HepG2 (cell line): Measurements from ENCODE around the gene LAMB2. TPM values are rescaled to one million over a fixed set of nuclear protein-coding genes. Genes with fewer than 3 reads are reported as not detected.

Experiments used
- ARID2 ChIP-seq: sonication (generic); formaldehyde crosslinking; IDR thresholded peaks from 2 replicates; pipeline ENCODE4 v1.8.1; 2022; ENCODE audit warnings: mild to moderate bottlenecking, missing genetic modification reagents, borderline replicate concordance
- CCDC6 ChIP-seq: sonication (generic); formaldehyde crosslinking; IDR thresholded peaks from 2 replicates; pipeline ENCODE4 v1.8.1; 2022; ENCODE audit warnings: mild to moderate bottlenecking, missing genetic modification reagents, moderate library complexity
- CREB1 ChIP-seq, 2 experiments: fragments of 450-650 bp in 1 of 2; IDR thresholded peaks; 2 replicates each; pipeline ENCODE4 v1.6.1; 2016 to 2017; ENCODE audit warnings: control low read depth in 1 of 2, mild to moderate bottlenecking in 1 of 2, missing compliant biosample characterization in 1 of 2, missing genetic modification characterization in 1 of 2
- DPF2 ChIP-seq: sonication (generic); formaldehyde crosslinking; IDR thresholded peaks from 2 replicates; pipeline ENCODE4 v1.4.0; 2020; ENCODE audit warnings: mild to moderate bottlenecking, low read depth, missing genetic modification reagents, borderline replicate concordance
- GMEB2 ChIP-seq: IDR thresholded peaks from 2 replicates; pipeline ENCODE4 v1.6.1; 2016; ENCODE audit warnings: missing biosample characterization, missing genetic modification reagents, low read depth
- HDAC6 ChIP-seq: fragments of 200-600 bp; sonication (generic); IDR thresholded peaks from 2 replicates; pipeline ENCODE4 v1.7.0; 2017; ENCODE audit warnings: mild to moderate bottlenecking, antibody characterized with exemption, low read length, low read depth
- HNRNPK ChIP-seq: fragments of 200-400 bp; formaldehyde crosslinking; IDR thresholded peaks from 2 replicates; pipeline ENCODE4 v1.6.1; 2018; ENCODE audit warnings: low read length, low read depth, moderate library complexity, mild to moderate bottlenecking; ENCODE audit not compliant: poor library complexity, severe bottlenecking
- HNRNPLL ChIP-seq: fragments of 200-400 bp; formaldehyde crosslinking; IDR thresholded peaks from 2 replicates; pipeline ENCODE4 v1.6.1; 2017; ENCODE audit warnings: mild to moderate bottlenecking, low read depth, low read length; ENCODE audit not compliant: poor library complexity, severe bottlenecking
- KLF16 ChIP-seq, 2 experiments: sonication (generic) in 1 of 2; formaldehyde crosslinking in 1 of 2; IDR thresholded peaks; 2 replicates each; pipeline versions ENCODE4 v1.6.1 to v1.8.0; 2016 to 2023; ENCODE audit warnings: missing genetic modification reagents in 2 of 2, missing compliant biosample characterization in 1 of 2
- KLF6 ChIP-seq: IDR thresholded peaks from 2 replicates; pipeline ENCODE4 v1.8.0; 2016; ENCODE audit warnings: missing biosample characterization, missing genetic modification reagents
- MBNL3 ChIP-seq: fragments of 250-450 bp; sonication (Bioruptor Pico); conservative IDR thresholded peaks from 2 replicates; pipeline ENCODE4 v1.8.0; 2022; ENCODE audit warnings: mild to moderate bottlenecking, inconsistent platforms
- MED8 ChIP-seq: sonication (generic); formaldehyde crosslinking; IDR thresholded peaks from 2 replicates; pipeline ENCODE4 v1.8.1; 2023; ENCODE audit warnings: mild to moderate bottlenecking, missing genetic modification reagents; ENCODE audit not compliant: insufficient replicate concordance
- MEIS1 ChIP-seq: sonication (generic); formaldehyde crosslinking; IDR thresholded peaks from 2 replicates; pipeline ENCODE4 v1.9.0; 2021; ENCODE audit warnings: mild to moderate bottlenecking, missing genetic modification reagents, moderate library complexity, borderline replicate concordance
- POLR2A ChIP-seq, 2 experiments: IDR thresholded peaks; 2 replicates each; pipeline ENCODE4 v1.6.1; 2011; ENCODE audit warnings: low read depth in 2 of 2, low read length in 2 of 2, mild to moderate bottlenecking in 1 of 2, moderate library complexity in 1 of 2; ENCODE audit not compliant: insufficient read depth in 1 of 2
- PRPF4 ChIP-seq: fragments of 200-400 bp; formaldehyde crosslinking; IDR thresholded peaks from 2 replicates; pipeline ENCODE4 v1.6.1; 2016; ENCODE audit warnings: low read length, low read depth; ENCODE audit not compliant: poor library complexity, severe bottlenecking
- RAD21 ChIP-seq: fragments of 450-650 bp; formaldehyde crosslinking; IDR thresholded peaks from 2 replicates; pipeline ENCODE4 v1.5.0; 2020; ENCODE audit warnings: mild to moderate bottlenecking
- RBFOX2 ChIP-seq: fragments of 200-400 bp; formaldehyde crosslinking; IDR thresholded peaks from 2 replicates; pipeline ENCODE4 v1.6.1; 2017; ENCODE audit warnings: low read depth, mild to moderate bottlenecking, low read length
- SUZ12 ChIP-seq: fragments of 150-350 bp; IDR thresholded peaks from 2 replicates; pipeline ENCODE4 v1.6.1; 2014; ENCODE audit warnings: low read depth, low read length
- ZMYM3 ChIP-seq: sonication (generic); formaldehyde crosslinking; IDR thresholded peaks from 2 replicates; pipeline ENCODE4 v1.5.1; 2020; ENCODE audit warnings: mild to moderate bottlenecking, missing genetic modification reagents
- ZNF12 ChIP-seq: sonication (generic); formaldehyde crosslinking; IDR thresholded peaks from 2 replicates; pipeline ENCODE4 v1.5.0; 2020; ENCODE audit warnings: missing genetic modification reagents
- ZNF598 ChIP-seq: sonication (generic); formaldehyde crosslinking; IDR thresholded peaks from 2 replicates; pipeline ENCODE4 v1.5.1; 2020; ENCODE audit warnings: mild to moderate bottlenecking, missing genetic modification reagents, borderline replicate concordance
- ZNF605 ChIP-seq: sonication (generic); formaldehyde crosslinking; IDR thresholded peaks from 2 replicates; pipeline ENCODE4 v1.8.0; 2022; ENCODE audit warnings: mild to moderate bottlenecking, missing genetic modification reagents
- ZNF644 ChIP-seq: IDR thresholded peaks from 2 replicates; pipeline ENCODE4 v1.6.1; 2016; ENCODE audit warnings: low read depth
- ZNF773 ChIP-seq: sonication (generic); formaldehyde crosslinking; IDR thresholded peaks from 2 replicates; pipeline ENCODE4 v1.4.0; 2020; ENCODE audit warnings: missing genetic modification reagents, borderline replicate concordance
- polyA plus RNA-seq, 8 experiments: library from polyadenylated mRNA; depleted of rRNA in 3 of 8; stranded (reverse) in 7 of 8; unstranded in 1 of 8; fragments of >200 nt; fragmentation: Illumina TruSeq in 4 of 8; extraction: Trizol in 4 of 8; gene quantifications; 2 replicates each; pipeline versions ENCODE4 v1.2.1 to v1.2.3, GENCODE V29; 2011 to 2016; ENCODE audit warnings: low read depth in 4 of 8, missing spikeins in 1 of 8, mixed read lengths in 1 of 8; ENCODE audit not compliant: insufficient read depth in 1 of 8
- total RNA-seq, 5 experiments: library from RNA; depleted of rRNA; stranded (reverse); fragments of >200 nt; fragmentation: Illumina TruSeq; extraction: Trizol; gene quantifications; 2 replicates each; pipeline ENCODE4 v1.2.3, GENCODE V29; 2016; ENCODE audit warnings: low read depth in 1 of 5
- TF ChIP-seq, protein P1 (sequence below): IDR thresholded peaks from 2 replicates; pipeline ENCODE4 v1.6.1; 2016; ENCODE audit warnings: low read depth, borderline replicate concordance
- TF ChIP-seq, protein P2 (sequence below): sonication (generic); formaldehyde crosslinking; conservative IDR thresholded peaks from 2 replicates; pipeline ENCODE4 v1.4.0; 2020; ENCODE audit warnings: missing genetic modification reagents

The LAMB2 gene
- total and polyA plus RNA-seq, 2 of the 13 experiments (the other 11 are each of a cell fraction or from before 2014, with no cell fraction given), result 208 to 443 TPM

- TF ChIP-seq GMEB2, result 0 out of 2 replicates have a peak, but pooled peaks have one; percentile 36
- TF ChIP-seq MEIS1 (CRISPR knock-in tag), result no peak; the same call in 1 of the 2 replicates
- TF ChIP-seq ZNF644 (CRISPR knock-in tag), result no peak
- no peak; the same call in 1 of the 2 replicates for TF ChIP-seq DPF2 (CRISPR knock-in tag)
- peak; percentile 49 for TF ChIP-seq HNRNPK
- TF ChIP-seq, protein P1, sequence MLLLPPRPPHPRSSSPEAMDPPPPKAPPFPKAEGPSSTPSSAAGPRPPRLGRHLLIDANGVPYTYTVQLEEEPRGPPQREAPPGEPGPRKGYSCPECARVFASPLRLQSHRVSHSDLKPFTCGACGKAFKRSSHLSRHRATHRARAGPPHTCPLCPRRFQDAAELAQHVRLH (CRISPR knock-in tag), result peak; percentile 31; the same call in 1 of the 2 replicates
- TF ChIP-seq ZNF12 (CRISPR knock-in tag), result no peak
- no peak for TF ChIP-seq MBNL3 (CRISPR knock-in tag)
- no peak; the same call in 1 of the 2 replicates for TF ChIP-seq ZNF605 (CRISPR knock-in tag)
- no peak for TF ChIP-seq ZNF773 (CRISPR knock-in tag)
- TF ChIP-seq KLF16 (CRISPR knock-in tag; IDR thresholded peaks at IDR 0.05), result no peak
- TF ChIP-seq CCDC6 (CRISPR knock-in tag), result no peak
- no peak for TF ChIP-seq KLF6 (CRISPR knock-in tag)
- no peak for TF ChIP-seq HDAC6
- TF ChIP-seq HNRNPLL, result peak; percentile 68
- TF ChIP-seq POLR2A (IDR thresholded peaks at IDR 0.05; ENCODE audit: insufficient read depth in 1 of 2, low read depth in 2 of 2, low read length in 2 of 2), result peak in 1 of 2 experiments; percentile 51; a peak in 1 of 4 replicates
- no peak for TF ChIP-seq CREB1 (IDR thresholded peaks at IDR 0.05)
- TF ChIP-seq CREB1 (CRISPR knock-in tag; IDR thresholded peaks at IDR 0.05), result no peak
- TF ChIP-seq ARID2, result no peak
- TF ChIP-seq ZNF598, result no peak
- no peak for TF ChIP-seq SUZ12
- no peak for TF ChIP-seq MED8 (CRISPR knock-in tag)
- peak; percentile 96 for TF ChIP-seq RBFOX2
- no peak for TF ChIP-seq PRPF4
- peak; percentile 97 for TF ChIP-seq ZMYM3
- TF ChIP-seq, protein P2, sequence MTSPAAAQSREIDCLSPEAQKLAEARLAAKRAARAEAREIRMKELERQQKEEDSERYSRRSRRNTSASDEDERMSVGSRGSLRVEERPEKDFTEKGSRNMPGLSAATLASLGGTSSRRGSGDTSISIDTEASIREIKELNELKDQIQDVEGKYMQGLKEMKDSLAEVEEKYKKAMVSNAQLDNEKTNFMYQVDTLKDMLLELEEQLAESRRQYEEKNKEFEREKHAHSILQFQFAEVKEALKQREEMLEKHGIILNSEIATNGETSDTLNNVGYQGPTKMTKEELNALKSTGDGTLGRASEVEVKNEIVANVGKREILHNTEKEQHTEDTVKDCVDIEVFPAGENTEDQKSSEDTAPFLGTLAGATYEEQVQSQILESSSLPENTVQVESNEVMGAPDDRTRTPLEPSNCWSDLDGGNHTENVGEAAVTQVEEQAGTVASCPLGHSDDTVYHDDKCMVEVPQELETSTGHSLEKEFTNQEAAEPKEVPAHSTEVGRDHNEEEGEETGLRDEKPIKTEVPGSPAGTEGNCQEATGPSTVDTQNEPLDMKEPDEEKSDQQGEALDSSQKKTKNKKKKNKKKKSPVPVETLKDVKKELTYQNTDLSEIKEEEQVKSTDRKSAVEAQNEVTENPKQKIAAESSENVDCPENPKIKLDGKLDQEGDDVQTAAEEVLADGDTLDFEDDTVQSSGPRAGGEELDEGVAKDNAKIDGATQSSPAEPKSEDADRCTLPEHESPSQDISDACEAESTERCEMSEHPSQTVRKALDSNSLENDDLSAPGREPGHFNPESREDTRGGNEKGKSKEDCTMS (CRISPR knock-in tag), result no peak
- no peak for TF ChIP-seq RAD21 (CRISPR knock-in tag)
Observed at GRCh38 chr3:49165771-49166751, 33.2 kb upstream of the LAMB2 start, which contains the start of gene CCDC71 (continued).
